ENCODE results near the gene CISH. TPM values are rescaled to one million over a fixed set of nuclear protein-coding genes. Genes with fewer than 3 reads are reported as not detected.

The CISH gene
- total RNA-seq, 8 experiments from 2014 or later: 0.76 to 5.2 (median 1.8) TPM

DNA sequence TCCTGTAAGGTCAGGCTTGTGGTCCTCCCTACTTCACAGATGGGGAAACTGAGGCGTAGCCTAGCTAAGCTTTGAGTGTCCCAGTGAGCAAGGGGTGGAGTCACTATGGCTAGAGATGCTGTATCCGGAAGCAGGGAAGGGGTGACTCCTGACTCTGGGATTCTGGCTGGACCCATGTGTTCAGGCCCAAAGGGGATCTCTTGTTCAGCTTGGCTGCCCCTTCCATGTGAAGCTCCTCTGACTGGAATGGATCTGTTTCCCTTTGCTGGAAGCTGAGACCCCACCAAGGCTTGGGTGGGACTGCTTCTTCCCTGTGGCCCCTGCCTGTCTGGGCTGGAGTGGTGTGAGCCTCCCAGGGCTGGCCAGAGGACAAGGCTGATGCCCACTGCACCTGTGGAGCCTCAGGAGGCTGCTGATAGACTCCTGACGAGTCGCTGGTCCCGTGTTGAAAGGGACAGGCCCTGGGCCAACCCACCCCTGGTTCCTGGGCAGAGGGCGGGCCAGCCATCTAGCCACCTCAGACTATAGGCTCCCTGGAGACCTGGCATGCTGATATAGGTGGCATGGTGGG, 6.4 kb upstream of the CISH start:
- 0 to 80% (median 27%) methylated on average over 1 to 2 of the region's 6 CpGs; no CpG with 5 or more reads in 4 of the 10 experiments for WGBS, 10 experiments
- no peak for ATAC-seq (replicated peaks in 6 of 8)
- peak overlapping the region; percentile 58 to 97 (median 88) for H3K4me3 ChIP-seq
- no peak overlapping the region for H3K27ac ChIP-seq
- in situ Hi-C loops (cut with MboI; ENCODE audit: low pct_unique_long_range_greater_than_20kb in 2 of 9, low sequenced_read_pairs in 9 of 9, unreplicated experiment in 9 of 9): loop anchor here in 8 of 9 experiments (25.0 kb wide), 2 partner anchors 744 to 769 kb away; partner anchors contain the start of genes MANF (in 3 of the 8) and RBM15B (in 3 of the 8)
- H3K4me1 ChIP-seq (replicated peaks in 1 of 2): peaks cover 6 to 8% of the 10 kb centered on the region in 2 donors

DNA sequence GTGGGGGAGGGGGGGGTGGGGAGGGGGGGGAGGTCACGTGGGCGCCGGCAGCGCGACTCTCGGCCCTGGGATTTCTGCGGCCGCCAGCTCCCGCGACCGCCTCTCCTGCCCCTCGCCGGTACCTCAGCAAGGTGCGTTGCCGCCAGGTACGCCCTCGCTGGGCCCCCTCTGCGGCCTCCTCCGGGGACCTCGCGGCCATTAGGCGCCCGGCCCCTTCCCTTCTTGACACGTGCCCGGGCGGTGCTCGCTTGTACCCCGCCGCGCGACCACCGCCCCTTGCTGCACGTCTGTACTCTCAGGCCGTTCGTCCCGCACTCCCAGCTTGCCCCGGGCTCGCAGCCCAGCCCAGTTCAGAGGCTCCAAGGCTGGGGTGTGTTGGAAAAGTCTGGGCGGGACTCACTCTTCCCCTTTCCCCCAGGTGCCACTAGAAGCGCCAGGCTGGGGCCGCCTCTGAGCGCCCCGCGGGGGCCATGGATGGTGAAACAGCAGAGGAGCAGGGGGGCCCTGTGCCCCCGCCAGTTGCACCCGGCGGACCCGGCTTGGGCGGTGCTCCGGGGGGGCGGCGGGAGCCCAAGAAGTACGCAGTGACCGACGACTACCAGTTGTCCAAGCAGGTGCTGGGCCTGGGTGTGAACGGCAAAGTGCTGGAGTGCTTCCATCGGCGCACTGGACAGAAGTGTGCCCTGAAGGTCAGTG, 5.7 kb upstream of the CISH start, which contains the start of gene MAPKAPK3:
MAPKAPK3 (plus strand) TSS at position 56 of the 696 bp plus-strand sequence; CDS start at position 471, 415 bp downstream.
- H3K27ac ChIP-seq: peak within 1 kb of the TSS; percentile 46 to 71
- in situ Hi-C loops (cut with MboI; ENCODE audit: low pct_unique_long_range_greater_than_20kb in 2 of 9, low sequenced_read_pairs in 9 of 9, unreplicated experiment in 9 of 9): loop anchor here in 8 of 9 experiments (25.0 kb wide), 2 partner anchors 745 to 770 kb away; partner anchors contain the start of genes MANF (in 3 of the 8) and RBM15B (in 3 of the 8)
- peak; percentile 20 to 53 (median 46) for ATAC-seq (replicated peaks in 6 of 8)
- WGBS, 10 experiments: no CpG with 5 or more reads among the region's 58 CpGs
- H3K4me1 ChIP-seq (replicated peaks in 1 of 2): peaks cover 6 to 8% of the 10 kb centered on the region in 2 donors
- peak within 1 kb of the TSS; percentile 58 to 97 (median 88) for H3K4me3 ChIP-seq

DNA sequence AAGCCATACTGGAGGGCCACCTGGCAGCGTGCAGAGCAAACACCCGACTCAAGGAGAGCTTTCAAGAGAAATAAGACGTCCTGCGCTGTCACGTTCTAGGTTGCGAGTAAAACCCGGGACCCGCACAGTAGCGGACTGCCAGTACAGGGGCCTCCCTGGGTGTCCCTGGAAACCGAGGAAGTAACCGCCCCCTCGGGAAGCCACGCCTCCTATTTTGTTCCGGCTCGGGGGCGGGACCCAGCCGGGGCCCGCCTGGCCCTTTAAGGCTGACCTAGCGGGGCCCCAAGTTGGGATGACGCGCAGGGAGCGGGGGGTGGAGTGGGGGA, 5.2 kb upstream of the CISH start:
- ATAC-seq (replicated peaks in 6 of 8): peak; percentile 27 to 78 (median 70)
- in situ Hi-C loops (cut with MboI; ENCODE audit: low pct_unique_long_range_greater_than_20kb in 2 of 9, low sequenced_read_pairs in 9 of 9, unreplicated experiment in 9 of 9): loop anchor here in 8 of 9 experiments (25.0 kb wide), 2 partner anchors 746 to 771 kb away; partner anchors contain the start of genes MANF (in 3 of the 8) and RBM15B (in 3 of the 8)
- Histone ChIP-seq H3K27ac (peak overlapping the region in 1 of 2 donors; percentile 21), H3K4me3 (peak overlapping the region; percentile 58 to 97 (median 88)), H3K4me1 (replicated peaks in 1 of 2) (peaks cover 6 to 8% of the 10 kb centered on the region in 2 donors)
- WGBS, 10 experiments: 0% methylated on average over 1 to 15 of the region's 22 CpGs; no CpG with 5 or more reads in 3 of the 10 experiments

DNA sequence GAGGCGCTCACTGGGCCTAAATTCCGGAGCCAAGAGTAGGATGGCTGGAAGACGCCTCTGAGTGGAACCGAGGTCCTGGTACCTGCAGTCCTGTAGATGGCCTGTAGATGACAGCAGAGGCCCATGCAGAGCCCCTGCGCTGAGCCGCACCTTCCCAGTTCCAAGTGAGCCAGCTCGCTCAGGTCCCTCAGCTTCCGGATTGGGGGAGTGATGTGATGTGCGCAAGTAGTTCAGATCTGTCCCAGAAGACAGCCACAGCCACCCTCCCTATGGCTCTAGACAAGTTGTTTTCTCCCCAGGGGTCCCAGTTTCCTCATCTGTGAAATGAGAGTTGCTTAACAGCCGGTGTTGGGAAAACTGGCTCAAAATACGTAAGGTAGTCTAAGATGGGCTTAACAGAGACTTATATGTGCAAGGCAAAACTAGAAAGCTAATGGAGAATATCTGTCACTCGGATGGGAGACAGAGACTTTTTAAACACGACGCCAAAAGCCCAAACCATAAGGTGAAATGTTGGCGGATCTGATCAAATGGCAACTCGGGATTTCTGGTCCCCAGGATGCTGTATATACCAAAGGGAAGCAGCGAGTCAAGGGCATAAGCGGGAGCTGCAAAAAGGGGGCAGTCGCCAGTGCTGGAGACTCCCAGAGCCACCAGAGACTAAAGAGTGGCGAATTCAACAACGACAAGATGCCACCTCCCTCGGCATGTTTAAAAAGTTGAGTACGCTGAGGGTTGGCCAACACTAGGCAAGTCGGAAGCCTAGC, 4.6 kb upstream of the CISH start:
- in situ Hi-C loops (cut with MboI; ENCODE audit: low pct_unique_long_range_greater_than_20kb in 2 of 9, low sequenced_read_pairs in 9 of 9, unreplicated experiment in 9 of 9): loop anchor here in 8 of 9 experiments (25.0 kb wide), 2 partner anchors 746 to 771 kb away; partner anchors contain the start of genes MANF (in 3 of the 8) and RBM15B (in 3 of the 8)
- peak; percentile 3 to 37 (median 27) for ATAC-seq (replicated peaks in 6 of 8)
- WGBS, 10 experiments: 0 to 20% (median 1%) methylated on average over 1 to 16 of the region's 24 CpGs; no CpG with 5 or more reads in 2 of the 10 experiments
- Histone ChIP-seq H3K27ac (peak overlapping the region in 1 of 2 donors; percentile 21), H3K4me3 (peak overlapping the region; percentile 58 to 97 (median 88)), H3K4me1 (replicated peaks in 1 of 2) (peaks cover 6 to 8% of the 10 kb centered on the region in 2 donors)

DNA sequence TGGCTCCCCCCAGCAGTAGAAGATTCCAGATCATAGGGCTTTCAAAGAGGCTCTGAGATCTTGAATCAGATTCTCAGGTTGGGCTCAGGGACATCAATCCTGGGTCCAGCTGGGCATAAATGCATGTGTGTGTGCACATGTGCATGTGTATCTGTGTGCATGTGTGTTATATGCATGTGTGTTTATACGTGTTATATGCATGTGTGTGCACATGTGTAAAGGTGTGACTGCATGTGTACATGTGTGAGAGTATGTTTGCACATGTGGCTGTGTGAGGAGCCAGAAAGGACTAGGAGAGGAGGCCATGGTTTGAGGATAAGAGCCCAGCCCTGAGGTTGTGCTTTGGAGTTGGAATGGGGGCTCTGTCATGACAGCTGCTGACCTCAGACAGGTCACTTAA, 3.6 kb upstream of the CISH start:
- WGBS, 10 experiments: 0 to 40% (median 0%) methylated on average over 1 of the region's 1 CpG; no CpG with 5 or more reads in 7 of the 10 experiments
- in situ Hi-C loops (cut with MboI; ENCODE audit: low pct_unique_long_range_greater_than_20kb in 2 of 9, low sequenced_read_pairs in 9 of 9, unreplicated experiment in 9 of 9): loop anchor here in 8 of 9 experiments (25.0 kb wide), 2 partner anchors 747 to 772 kb away; partner anchors contain the start of genes MANF (in 3 of the 8) and RBM15B (in 3 of the 8)
- no peak for ATAC-seq (replicated peaks in 6 of 8)
- H3K4me3 ChIP-seq: no peak overlapping the region
- no peak overlapping the region for H3K27ac ChIP-seq
- peaks cover 13 to 15% of the 10 kb centered on the region in 2 donors for H3K4me1 ChIP-seq (replicated peaks in 1 of 2)

DNA sequence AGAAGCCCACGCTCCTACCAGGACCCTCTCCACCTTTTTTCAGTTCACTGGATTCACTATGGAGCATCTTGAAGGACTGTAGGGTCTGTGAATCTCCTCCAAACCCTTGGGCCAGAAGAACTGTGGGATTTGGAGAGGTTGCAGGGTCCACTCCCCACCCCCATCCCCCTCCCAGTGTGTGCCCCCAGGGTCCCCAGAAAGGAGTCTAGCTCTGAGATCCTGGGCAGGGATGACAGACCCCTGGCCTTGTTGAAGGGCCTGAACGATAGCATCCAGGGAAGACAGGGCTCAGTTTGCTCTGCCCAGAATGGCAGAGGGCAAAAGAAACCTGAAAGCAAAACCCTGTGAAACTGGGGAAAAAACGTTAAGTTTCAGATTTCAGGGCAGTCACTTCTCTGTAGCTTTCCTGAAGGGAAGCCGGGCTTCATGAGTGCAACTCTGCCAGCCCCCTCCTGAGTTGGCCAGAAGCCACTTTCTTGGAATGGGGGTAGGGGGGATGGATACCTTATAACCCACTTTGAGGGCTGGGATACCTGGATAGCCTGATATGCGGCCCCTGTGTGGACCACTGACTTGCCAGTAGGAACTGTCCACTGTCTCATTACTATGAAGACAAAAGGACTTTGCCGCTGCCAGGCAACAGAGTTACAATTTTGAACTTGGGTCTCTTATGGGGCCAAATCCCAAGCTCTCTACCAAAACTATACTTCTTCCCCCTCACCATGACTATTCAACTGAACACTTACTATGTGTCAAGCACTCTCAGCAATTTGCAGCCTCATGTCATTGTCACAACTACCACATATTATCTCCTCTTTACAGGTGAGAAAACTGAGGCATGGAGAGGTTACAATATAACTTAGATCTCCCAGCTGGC, 1.6 kb upstream of the CISH start:
- H3K4me3 ChIP-seq: no peak overlapping the region
- 30 to 100% (median 100%) methylated on average over 1 to 2 of the region's 6 CpGs; no CpG with 5 or more reads in 5 of the 10 experiments for WGBS, 10 experiments
- H3K27ac ChIP-seq: no peak overlapping the region
- in situ Hi-C loops (cut with MboI; ENCODE audit: low pct_unique_long_range_greater_than_20kb in 2 of 9, low sequenced_read_pairs in 9 of 9, unreplicated experiment in 9 of 9): loop anchor here in 8 of 9 experiments (5.0 to 25.0 kb wide), 3 partner anchors 41 to 774 kb away; partner anchors contain the start of genes MANF (in 3 of the 8) and RBM15B (in 3 of the 8)
- H3K4me1 ChIP-seq (replicated peaks in 1 of 2): peaks cover 12 to 14% of the 10 kb centered on the region in 2 donors
- ATAC-seq (replicated peaks in 6 of 8): no peak

DNA sequence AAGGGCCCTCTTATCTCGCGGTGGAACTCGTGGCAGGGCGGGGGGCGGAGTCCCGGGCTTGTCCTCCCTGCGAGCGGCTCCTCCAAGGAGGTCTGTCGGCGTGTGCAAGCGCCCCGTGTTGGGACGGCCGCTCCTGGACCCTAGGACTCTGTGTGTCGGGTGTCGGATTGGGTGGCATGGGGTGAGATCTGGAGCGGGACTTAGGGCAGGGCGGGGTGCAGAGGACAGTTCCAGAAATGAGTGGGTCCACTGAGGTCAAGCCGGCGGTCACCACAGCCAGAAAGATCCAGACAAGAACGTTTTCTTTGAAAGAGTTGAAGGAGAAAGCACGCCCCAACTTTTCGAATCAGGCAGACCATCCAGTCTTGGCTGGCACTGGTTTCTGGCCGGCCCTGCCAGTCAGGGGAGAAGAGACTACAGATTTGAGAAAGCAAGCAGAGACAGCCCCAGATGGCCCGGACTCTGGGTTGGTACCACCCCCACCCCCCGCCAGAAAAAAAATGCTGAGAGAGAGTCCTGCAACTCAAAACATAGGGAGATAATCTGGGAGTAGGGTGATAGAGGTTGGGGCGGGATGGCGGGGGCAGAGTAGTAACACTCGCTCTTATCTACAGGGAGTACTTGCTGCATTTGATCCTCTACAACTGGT, 784 bp upstream of the CISH start:
- peaks cover 6 to 9% of the 10 kb centered on the region in 2 donors for H3K4me1 ChIP-seq (replicated peaks in 1 of 2)
- in situ Hi-C loops (cut with MboI; ENCODE audit: low pct_unique_long_range_greater_than_20kb in 2 of 9, low sequenced_read_pairs in 9 of 9, unreplicated experiment in 9 of 9): loop anchor here in 8 of 9 experiments (5.0 to 25.0 kb wide), 3 partner anchors 40 to 775 kb away; partner anchors contain the start of genes MANF (in 3 of the 8) and RBM15B (in 3 of the 8)
- no peak for ATAC-seq (replicated peaks in 6 of 8)
- peak overlapping the region in 1 of 2 donors; percentile 11 for H3K27ac ChIP-seq
- peak overlapping the region; percentile 35 to 66 (median 47) for H3K4me3 ChIP-seq
- 5 to 37% (median 24%) methylated on average over 2 to 11 of the region's 29 CpGs; no CpG with 5 or more reads in 2 of the 10 experiments for WGBS, 10 experiments

DNA sequence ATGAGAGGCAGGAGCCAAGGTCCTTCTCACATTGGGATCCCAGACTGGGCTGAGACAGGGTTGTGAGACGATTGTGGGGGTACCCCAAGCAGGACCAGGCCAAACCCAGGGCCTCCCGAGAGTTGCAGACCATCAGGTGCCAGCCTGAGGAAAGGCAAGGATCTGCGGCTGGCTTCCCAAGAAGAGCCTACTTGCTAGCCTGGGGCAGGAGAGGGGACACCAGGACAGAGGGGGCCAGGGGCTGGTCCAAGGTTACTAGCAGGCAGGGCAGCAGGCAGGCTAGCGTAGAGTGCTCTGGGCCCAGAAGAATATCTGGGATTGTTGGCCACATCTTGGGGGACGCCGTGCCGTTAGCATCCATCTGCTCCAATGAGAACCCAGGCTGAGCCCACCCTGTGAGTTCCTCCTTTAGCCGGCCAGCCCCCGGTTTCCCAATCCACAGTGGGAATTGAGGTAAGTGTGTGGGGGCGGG, 546 bp downstream of the CISH start:
- in situ Hi-C loops (cut with MboI; ENCODE audit: low pct_unique_long_range_greater_than_20kb in 2 of 9, low sequenced_read_pairs in 9 of 9, unreplicated experiment in 9 of 9): loop anchor here in 8 of 9 experiments (5.0 to 25.0 kb wide), 3 partner anchors 39 to 776 kb away; partner anchors contain the start of genes MANF (in 3 of the 8) and RBM15B (in 3 of the 8)
- Histone ChIP-seq H3K27ac (no peak overlapping the region), H3K4me3 (peak overlapping the region; percentile 35 to 66 (median 47)), H3K4me1 (replicated peaks in 1 of 2) (peaks cover 6 to 9% of the 10 kb centered on the region in 2 donors)
- WGBS, 10 experiments: 0 to 22% methylated on average over 1 to 5 of the region's 10 CpGs; no CpG with 5 or more reads in 8 of the 10 experiments
- ATAC-seq (replicated peaks in 6 of 8): peak in 1 of 8 experiments; percentile 0

DNA sequence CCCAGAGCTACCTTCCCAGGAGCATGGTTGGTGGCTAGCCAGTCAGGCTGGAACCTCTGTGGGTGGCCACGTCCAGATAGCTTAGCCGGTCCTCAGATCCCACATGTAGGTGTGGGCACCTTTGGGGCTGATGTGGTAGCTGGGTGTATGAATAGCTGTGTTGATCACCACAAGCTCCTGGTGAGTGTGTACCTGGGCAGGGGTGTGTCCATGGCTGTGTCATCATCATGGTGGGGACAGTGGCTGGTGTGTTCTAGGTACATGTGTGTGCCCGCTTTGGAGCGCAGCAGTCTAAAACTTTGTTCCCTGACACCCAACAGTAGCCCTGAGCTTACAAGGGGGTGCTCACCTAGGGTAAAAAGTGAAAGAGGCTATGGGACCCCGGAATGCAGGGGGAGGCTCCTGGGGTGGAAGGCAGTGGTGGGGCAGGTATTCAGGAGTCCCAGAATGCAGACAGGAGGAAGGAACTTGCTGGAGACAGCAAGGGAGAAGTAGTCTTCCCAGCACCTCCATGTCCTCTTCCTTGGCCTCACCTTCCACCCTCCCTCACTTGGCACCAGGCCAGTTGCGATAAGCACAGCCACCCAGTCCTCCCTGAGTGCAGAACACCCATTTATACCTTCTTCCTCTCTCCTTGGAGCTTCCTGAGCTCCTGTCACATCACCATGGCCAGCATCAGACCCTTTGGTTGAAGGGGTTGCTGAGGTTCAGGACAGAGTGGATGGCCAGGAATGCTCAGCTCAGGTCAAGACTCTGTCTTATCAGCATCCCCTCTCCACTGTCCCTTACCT, 1.2 kb downstream of the CISH start:
- peaks cover 6 to 9% of the 10 kb centered on the region in 2 donors for H3K4me1 ChIP-seq (replicated peaks in 1 of 2)
- ATAC-seq (replicated peaks in 6 of 8): no peak
- H3K27ac ChIP-seq: no peak overlapping the region
- WGBS, 10 experiments: 25 to 100% (median 100%) methylated on average over 1 to 2 of the region's 6 CpGs; no CpG with 5 or more reads in 5 of the 10 experiments
- in situ Hi-C loops (cut with MboI; ENCODE audit: low pct_unique_long_range_greater_than_20kb in 2 of 9, low sequenced_read_pairs in 9 of 9, unreplicated experiment in 9 of 9): loop anchor here in 8 of 9 experiments (5.0 to 25.0 kb wide), 3 partner anchors 38 to 777 kb away; partner anchors contain the start of genes MANF (in 3 of the 8) and RBM15B (in 3 of the 8)
- H3K4me3 ChIP-seq: peak overlapping the region in 4 of 5 donors; percentile 35 to 66 (median 46)

DNA sequence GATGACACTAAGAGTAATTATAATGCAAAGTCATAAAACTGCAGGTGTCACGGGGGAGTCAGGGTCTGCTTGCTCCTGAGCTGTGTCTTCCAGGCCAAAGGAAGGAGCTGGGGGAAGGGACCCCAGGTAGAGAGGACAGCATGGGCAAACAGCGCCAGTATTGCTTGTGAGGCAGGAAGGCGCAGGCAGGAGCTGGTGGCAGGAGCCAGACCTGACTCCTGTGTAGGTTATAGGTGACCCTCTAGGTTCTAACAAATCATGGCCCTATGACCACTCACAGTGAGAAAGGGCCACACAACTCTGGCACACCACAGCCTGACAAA, 1.9 kb downstream of the CISH start:
- in situ Hi-C loops (cut with MboI; ENCODE audit: low pct_unique_long_range_greater_than_20kb in 2 of 9, low sequenced_read_pairs in 9 of 9, unreplicated experiment in 9 of 9): loop anchor here in 8 of 9 experiments (5.0 to 25.0 kb wide), 3 partner anchors 37 to 778 kb away; partner anchors contain the start of genes MANF (in 3 of the 8) and RBM15B (in 3 of the 8)
- H3K4me1 ChIP-seq (replicated peaks in 1 of 2): peaks cover 6 to 9% of the 10 kb centered on the region in 2 donors
- no peak overlapping the region for H3K4me3 ChIP-seq
- H3K27ac ChIP-seq: no peak overlapping the region
- no peak for ATAC-seq (replicated peaks in 6 of 8)
- WGBS, 10 experiments: 67 to 85% (median 80%) methylated on average over 1 to 3 of the region's 3 CpGs; no CpG with 5 or more reads in 7 of the 10 experiments
